ENCODE measurements around the gene NHP2. TPM values are rescaled to one million over a fixed set of nuclear protein-coding genes. Genes with fewer than 3 reads are reported as not detected.

Gene NHP2
- total and polyA plus RNA-seq, 9 of the 15 experiments (the other 6 are each of a cell fraction or from before 2014, with no cell fraction given), result 52.8 to 622 (median 144) TPM

DNA sequence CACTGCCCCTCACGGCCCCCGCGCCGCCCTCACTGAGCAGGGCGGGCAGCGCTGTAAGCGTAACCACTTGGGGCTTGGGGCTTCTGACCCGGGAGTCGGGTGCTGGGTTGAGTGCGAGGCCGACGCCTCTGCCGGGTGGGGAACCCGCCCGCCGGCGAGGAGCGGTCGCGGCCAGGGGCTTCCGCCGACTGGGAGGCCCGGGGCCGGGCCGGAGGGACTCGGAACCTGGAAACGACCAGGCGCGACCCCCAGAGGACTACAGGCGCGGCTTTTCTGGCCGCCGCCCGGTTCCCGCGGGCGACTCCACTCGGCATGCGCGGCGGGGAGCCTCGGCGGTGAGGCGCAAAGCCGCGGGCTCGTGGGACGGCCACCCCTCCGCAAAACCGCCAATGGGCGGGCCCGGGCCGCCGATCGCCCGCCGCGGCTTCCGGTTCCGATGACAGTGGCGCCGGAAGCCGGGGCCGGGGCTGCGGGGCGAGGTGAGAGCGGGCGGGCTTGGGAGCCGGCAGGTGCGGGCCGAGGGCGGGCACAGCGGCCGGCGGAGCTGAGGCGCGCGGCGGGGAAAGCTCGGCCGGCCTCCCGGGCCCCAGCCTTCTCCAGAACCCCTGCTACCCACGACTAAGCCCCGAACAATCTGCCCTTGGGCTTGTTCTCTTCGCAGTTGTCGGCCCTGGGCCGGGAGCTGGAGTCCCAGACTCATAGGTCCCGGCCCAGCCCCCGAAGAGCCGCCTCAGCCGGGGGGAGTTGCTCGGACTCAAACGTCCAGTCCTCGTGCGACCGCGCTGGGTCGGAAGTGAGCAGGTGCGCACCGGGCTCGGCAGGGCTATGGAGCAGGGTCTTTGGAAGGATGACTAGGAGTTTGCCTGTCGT, 22.9 kb downstream of the NHP2 start, which contains the start of gene RMND5B (continued):
- TF ChIP-seq CTCF (IDR thresholded peaks at IDR 0.05 in 2 of 3, conservative IDR thresholded peaks at IDR 0.05 in 1 of 3; ENCODE audit: insufficient read depth in 2 of 3, low read depth in 1 of 3, low read length in 3 of 3) (0 out of 6 replicates have a peak, but pooled peaks of 1 of the 3 experiments have one; percentile 0), ETV1 (tag; conservative IDR thresholded peaks at IDR 0.05; ENCODE audit: low read depth) (no peak; the same call in 1 of the 2 replicates), SFPQ (IDR thresholded peaks at IDR 0.05; ENCODE audit: low read depth, low read length) (no peak), U2AF2 (optimal IDR thresholded peaks at IDR 0.05; ENCODE audit: low read depth, low read length) (no peak), SAFB (IDR thresholded peaks at IDR 0.05; ENCODE audit: borderline replicate concordance, low read depth, low read length) (0 out of 2 replicates have a peak, but pooled peaks have one; percentile 43), MLX (CRISPR knock-in tag; conservative IDR thresholded peaks at IDR 0.05) (no peak), GTF2F1 (IDR thresholded peaks at IDR 0.05; ENCODE audit: low read depth, low read length) (no peak), ZNF655 (CRISPR knock-in tag; IDR thresholded peaks at IDR 0.05) (no peak), TAL1 (IDR thresholded peaks at IDR 0.05) (no peak), CREM (IDR thresholded peaks at IDR 0.05; ENCODE audit: low read depth) (peak; percentile 81)
- TF ChIP-seq, protein P1, sequence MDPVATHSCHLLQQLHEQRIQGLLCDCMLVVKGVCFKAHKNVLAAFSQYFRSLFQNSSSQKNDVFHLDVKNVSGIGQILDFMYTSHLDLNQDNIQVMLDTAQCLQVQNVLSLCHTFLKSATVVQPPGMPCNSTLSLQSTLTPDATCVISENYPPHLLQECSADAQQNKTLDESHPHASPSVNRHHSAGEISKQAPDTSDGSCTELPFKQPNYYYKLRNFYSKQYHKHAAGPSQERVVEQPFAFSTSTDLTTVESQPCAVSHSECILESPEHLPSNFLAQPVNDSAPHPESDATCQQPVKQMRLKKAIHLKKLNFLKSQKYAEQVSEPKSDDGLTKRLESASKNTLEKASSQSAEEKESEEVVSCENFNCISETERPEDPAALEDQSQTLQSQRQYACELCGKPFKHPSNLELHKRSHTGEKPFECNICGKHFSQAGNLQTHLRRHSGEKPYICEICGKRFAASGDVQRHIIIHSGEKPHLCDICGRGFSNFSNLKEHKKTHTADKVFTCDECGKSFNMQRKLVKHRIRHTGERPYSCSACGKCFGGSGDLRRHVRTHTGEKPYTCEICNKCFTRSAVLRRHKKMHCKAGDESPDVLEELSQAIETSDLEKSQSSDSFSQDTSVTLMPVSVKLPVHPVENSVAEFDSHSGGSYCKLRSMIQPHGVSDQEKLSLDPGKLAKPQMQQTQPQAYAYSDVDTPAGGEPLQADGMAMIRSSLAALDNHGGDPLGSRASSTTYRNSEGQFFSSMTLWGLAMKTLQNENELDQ (CRISPR knock-in tag; IDR thresholded peaks at IDR 0.05; ENCODE audit: borderline replicate concordance), result no peak
- TF ChIP-seq, protein P2, sequence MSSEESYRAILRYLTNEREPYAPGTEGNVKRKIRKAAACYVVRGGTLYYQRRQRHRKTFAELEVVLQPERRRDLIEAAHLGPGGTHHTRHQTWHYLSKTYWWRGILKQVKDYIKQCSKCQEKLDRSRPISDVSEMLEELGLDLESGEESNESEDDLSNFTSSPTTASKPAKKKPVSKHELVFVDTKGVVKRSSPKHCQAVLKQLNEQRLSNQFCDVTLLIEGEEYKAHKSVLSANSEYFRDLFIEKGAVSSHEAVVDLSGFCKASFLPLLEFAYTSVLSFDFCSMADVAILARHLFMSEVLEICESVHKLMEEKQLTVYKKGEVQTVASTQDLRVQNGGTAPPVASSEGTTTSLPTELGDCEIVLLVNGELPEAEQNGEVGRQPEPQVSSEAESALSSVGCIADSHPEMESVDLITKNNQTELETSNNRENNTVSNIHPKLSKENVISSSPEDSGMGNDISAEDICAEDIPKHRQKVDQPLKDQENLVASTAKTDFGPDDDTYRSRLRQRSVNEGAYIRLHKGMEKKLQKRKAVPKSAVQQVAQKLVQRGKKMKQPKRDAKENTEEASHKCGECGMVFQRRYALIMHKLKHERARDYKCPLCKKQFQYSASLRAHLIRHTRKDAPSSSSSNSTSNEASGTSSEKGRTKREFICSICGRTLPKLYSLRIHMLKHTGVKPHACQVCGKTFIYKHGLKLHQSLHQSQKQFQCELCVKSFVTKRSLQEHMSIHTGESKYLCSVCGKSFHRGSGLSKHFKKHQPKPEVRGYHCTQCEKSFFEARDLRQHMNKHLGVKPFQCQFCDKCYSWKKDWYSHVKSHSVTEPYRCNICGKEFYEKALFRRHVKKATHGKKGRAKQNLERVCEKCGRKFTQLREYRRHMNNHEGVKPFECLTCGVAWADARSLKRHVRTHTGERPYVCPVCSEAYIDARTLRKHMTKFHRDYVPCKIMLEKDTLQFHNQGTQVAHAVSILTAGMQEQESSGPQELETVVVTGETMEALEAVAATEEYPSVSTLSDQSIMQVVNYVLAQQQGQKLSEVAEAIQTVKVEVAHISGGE (CRISPR knock-in tag; IDR thresholded peaks at IDR 0.05), result peak; percentile 24 to 92 (median 55); a peak in 5 of 6 replicates

All from K562 (cell line).